ENCODE measurements around the gene MKLN1. TPM values are rescaled to one million over a fixed set of nuclear protein-coding genes. Genes with fewer than 3 reads are reported as not detected.

The MKLN1 gene
- total and polyA plus RNA-seq, 2 of the 13 experiments (the other 11 are each of a cell fraction or from before 2014, with no cell fraction given), result 33.6 to 43.5 TPM

DNA sequence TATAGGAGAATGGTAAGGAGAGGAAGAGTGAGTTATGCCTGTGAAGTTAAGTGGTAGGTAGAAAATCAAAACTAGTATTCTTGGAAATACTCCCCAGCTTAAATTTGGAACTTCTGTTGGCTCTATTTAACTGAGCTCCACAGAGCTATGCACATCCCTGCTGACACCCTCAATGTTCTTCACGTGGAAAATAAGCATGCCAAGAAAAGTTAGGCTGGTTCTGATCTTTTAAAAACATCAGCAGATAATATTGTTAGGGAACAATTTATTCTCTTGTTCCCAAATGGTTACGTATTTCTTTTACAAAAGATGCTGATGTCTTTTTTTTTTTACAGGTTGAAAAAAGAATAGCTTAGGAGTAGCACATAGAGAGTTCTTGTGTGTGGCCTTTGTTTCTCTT lies 111.3 kb downstream of the MKLN1 start:
- Histone ChIP-seq H3K27ac (ENCODE audit: extremely low read length, insufficient read depth, low read length) (no peak overlapping the region), H3K4me1 (ENCODE audit: insufficient read depth, low read length) (no peaks in the 10 kb centered on the region), H3K79me2 (ENCODE audit: insufficient read depth, low read length) (no peaks in the 10 kb centered on the region), H3K27me3 (ENCODE audit: control insufficient read depth in 1 of 2, insufficient read depth in 2 of 2, low read length in 2 of 2) (no peaks in the 10 kb centered on the region), H2AFZ (ENCODE audit: low read length) (no peak overlapping the region), H3K36me3 (replicated peaks in 1 of 2; ENCODE audit: control insufficient read depth in 1 of 2, insufficient read depth in 2 of 2, low read length in 2 of 2) (peaks cover 9 to 51% of the 10 kb centered on the region in 2 experiments), H4K20me1 (ENCODE audit: insufficient read depth, low read length) (no peaks in the 10 kb centered on the region), H3K9ac (ENCODE audit: insufficient read depth, low read depth, low read length) (no peak overlapping the region), H3K9me3 (ENCODE audit: low read length) (no peaks in the 10 kb centered on the region), H3K4me2 (ENCODE audit: low read depth, low read length) (no peak overlapping the region), H3K4me3 (replicated peaks in 1 of 3; ENCODE audit: insufficient read depth in 1 of 3, low read depth in 2 of 3, low read length in 3 of 3) (no peak overlapping the region)
- no peak for TF ChIP-seq U2AF1 (optimal IDR thresholded peaks at IDR 0.05; ENCODE audit: low read depth, low read length)
- TF ChIP-seq ZBTB42 (CRISPR knock-in tag; IDR thresholded peaks at IDR 0.05), result no peak
- no peak for TF ChIP-seq MBD4 (IDR thresholded peaks at IDR 0.05; ENCODE audit: borderline replicate concordance, low read length)
- TF ChIP-seq, protein P1, sequence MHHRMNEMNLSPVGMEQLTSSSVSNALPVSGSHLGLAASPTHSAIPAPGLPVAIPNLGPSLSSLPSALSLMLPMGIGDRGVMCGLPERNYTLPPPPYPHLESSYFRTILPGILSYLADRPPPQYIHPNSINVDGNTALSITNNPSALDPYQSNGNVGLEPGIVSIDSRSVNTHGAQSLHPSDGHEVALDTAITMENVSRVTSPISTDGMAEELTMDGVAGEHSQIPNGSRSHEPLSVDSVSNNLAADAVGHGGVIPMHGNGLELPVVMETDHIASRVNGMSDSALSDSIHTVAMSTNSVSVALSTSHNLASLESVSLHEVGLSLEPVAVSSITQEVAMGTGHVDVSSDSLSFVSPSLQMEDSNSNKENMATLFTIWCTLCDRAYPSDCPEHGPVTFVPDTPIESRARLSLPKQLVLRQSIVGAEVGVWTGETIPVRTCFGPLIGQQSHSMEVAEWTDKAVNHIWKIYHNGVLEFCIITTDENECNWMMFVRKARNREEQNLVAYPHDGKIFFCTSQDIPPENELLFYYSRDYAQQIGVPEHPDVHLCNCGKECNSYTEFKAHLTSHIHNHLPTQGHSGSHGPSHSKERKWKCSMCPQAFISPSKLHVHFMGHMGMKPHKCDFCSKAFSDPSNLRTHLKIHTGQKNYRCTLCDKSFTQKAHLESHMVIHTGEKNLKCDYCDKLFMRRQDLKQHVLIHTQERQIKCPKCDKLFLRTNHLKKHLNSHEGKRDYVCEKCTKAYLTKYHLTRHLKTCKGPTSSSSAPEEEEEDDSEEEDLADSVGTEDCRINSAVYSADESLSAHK (CRISPR knock-in tag; IDR thresholded peaks at IDR 0.05; ENCODE audit: borderline replicate concordance), result no peak
- no peak for TF ChIP-seq ZNF558 (CRISPR knock-in tag; IDR thresholded peaks at IDR 0.05; ENCODE audit: borderline replicate concordance)
- no peak for TF ChIP-seq HOXA5 (CRISPR knock-in tag; IDR thresholded peaks at IDR 0.05)
- TF ChIP-seq ZIK1 (CRISPR knock-in tag; IDR thresholded peaks at IDR 0.05; ENCODE audit: borderline replicate concordance, low read depth), result no peak
- TF ChIP-seq, protein P2, sequence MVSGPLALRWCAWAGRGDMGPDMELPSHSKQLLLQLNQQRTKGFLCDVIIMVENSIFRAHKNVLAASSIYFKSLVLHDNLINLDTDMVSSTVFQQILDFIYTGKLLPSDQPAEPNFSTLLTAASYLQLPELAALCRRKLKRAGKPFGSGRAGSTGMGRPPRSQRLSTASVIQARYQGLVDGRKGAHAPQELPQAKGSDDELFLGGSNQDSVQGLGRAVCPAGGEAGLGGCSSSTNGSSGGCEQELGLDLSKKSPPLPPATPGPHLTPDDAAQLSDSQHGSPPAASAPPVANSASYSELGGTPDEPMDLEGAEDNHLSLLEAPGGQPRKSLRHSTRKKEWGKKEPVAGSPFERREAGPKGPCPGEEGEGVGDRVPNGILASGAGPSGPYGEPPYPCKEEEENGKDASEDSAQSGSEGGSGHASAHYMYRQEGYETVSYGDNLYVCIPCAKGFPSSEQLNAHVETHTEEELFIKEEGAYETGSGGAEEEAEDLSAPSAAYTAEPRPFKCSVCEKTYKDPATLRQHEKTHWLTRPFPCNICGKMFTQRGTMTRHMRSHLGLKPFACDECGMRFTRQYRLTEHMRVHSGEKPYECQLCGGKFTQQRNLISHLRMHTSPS (CRISPR knock-in tag; IDR thresholded peaks at IDR 0.05; ENCODE audit: low read depth), result no peak
- no peak for TF ChIP-seq FLYWCH1 (CRISPR knock-in tag; IDR thresholded peaks at IDR 0.05)
- TF ChIP-seq SP5 (CRISPR knock-in tag; IDR thresholded peaks at IDR 0.05; ENCODE audit: borderline replicate concordance, low read depth), result no peak
- no peak for TF ChIP-seq CBX2 (IDR thresholded peaks at IDR 0.05; ENCODE audit: low read depth, low read length)
- no peak for TF ChIP-seq CBX2 (CRISPR knock-in tag; IDR thresholded peaks at IDR 0.05; ENCODE audit: low read depth)
- ATAC-seq, result no peak
- POLR2A ChIA-PET, result no interaction called here
- intact Hi-C loops (cut with micrococcal nuclease; ENCODE audit: unreplicated experiment), result no loop called here
- no TSS peak for BruUV-seq (replicated peaks)
- no peak for FAIRE-seq
- in situ Hi-C loops (cut with HindIII; ENCODE audit: extremely low pct_ligation_motif_present, low pct_unique_long_range_greater_than_20kb), result no loop called here
- CTCF ChIA-PET (ENCODE audit: low intra/inter-chr PET ratio, low total read pairs), result no interaction called here
- no peak for DNase-seq (ENCODE audit: low spot score)
- 94% methylated on average over 2 of the region's 2 CpGs for WGBS (ENCODE audit: low lambda C conversion rate)

Data from HepG2 (cell line).